HUES64 (cell line): ENCODE results near the gene SIM1.

Experiments used
- H3K27ac ChIP-seq: 2 replicates; pipeline ENCODE4 v1.7.0; 2013; ENCODE audit warnings: low read depth, low read length, inconsistent platforms
- H3K27me3 ChIP-seq: 2 replicates; pipeline ENCODE4 v1.6.1; 2013; ENCODE audit warnings: mild to moderate bottlenecking, low read length; ENCODE audit not compliant: insufficient read depth
- H3K36me3 ChIP-seq: 2 replicates; pipeline ENCODE4 v1.6.1; 2013; ENCODE audit warnings: mild to moderate bottlenecking, low read length; ENCODE audit not compliant: insufficient read depth
- H3K4me1 ChIP-seq: 2 replicates; pipeline ENCODE4 v1.6.1; 2013; ENCODE audit warnings: mild to moderate bottlenecking, low read length, moderate library complexity; ENCODE audit not compliant: insufficient read depth
- H3K4me3 ChIP-seq: 2 replicates; pipeline ENCODE4 v1.5.1; 2013; ENCODE audit warnings: mild to moderate bottlenecking, low read length, moderate library complexity
- H3K9ac ChIP-seq: 2 replicates; pipeline ENCODE4 v1.6.1; 2013; ENCODE audit warnings: mild to moderate bottlenecking, low read depth, low read length
- H3K9me3 ChIP-seq: 2 replicates; pipeline ENCODE4 v1.6.1; 2013; ENCODE audit warnings: low read depth, low read length; ENCODE audit not compliant: insufficient read depth
- WGBS: fragments of 150-250, 120-280 bp; methylation state at CpG from one replicate; pipeline ENCODE4 v1.1.7; 2013; ENCODE audit warnings: missing lambda C conversion rate; 5-methylcytosine and 5-hydroxymethylcytosine counted together

Gene SIM1

DNA sequence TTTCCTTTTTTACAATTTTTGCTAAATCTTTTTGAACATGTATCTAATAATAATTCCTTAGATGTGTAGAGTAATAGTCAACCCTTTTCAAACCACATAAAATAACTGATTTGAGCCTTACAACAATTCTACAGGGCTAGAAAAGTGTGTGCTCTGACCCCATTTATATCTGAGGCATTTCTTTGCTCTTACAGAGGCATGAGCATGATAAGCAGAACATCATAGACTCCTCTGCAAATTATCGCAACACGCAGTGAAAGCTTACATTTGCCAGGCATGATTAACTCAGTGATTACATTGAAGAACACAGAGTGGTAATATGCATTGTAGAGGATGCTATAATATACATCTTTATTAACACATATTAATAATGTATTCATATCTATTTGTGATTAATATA, 120.4 kb downstream of the SIM1 start:
- 96% methylated on average over 2 of the region's 2 CpGs for whole genome bisulfite sequencing
- Histone ChIP-seq H3K27ac (no peak overlapping the region), H3K9ac (no peak overlapping the region), H3K4me1 (peaks cover 6% of the 10 kb centered on the region), H3K9me3 (no peaks in the 10 kb centered on the region), H3K27me3 (no peaks in the 10 kb centered on the region), H3K4me3 (no peak overlapping the region), H3K36me3 (no peaks in the 10 kb centered on the region)

DNA sequence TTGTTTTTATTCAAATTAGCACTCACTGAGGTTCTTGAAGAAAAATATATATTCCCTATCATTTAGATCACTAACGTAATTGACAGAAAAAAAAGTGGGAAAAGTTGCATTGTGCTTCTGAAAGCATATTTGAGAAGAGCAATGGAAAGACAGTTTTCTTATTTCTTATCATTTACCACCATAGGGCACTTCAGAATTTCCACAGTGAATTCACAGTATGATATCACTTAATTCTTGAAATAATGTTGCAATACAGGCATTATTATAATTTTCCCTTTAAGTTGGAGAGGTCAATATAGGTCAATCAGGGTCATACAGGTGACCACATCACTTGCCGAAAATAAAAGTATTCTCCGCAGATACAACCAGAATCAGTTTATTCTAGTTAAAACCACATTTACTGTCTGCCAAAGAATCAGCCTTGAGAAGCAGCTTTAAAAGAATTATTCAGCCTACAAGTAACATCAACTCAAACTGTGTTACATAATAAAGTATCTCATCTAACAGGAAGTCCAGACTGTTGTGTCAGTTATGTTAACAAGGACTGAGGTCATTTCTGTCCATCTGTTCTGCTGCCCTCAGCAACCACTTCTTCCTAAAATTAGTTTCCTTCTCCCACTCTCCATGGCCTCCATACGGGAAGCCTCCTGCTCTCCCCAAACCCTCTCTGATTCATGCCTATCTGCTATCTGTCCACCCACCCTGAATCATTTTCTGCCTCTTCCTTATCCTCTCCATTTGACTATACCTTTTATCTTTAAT, 121.2 kb downstream of the SIM1 start:
- H3K4me1 ChIP-seq: peaks cover 6% of the 10 kb centered on the region
- 87% methylated on average over 3 of the region's 4 CpGs for WGBS

DNA sequence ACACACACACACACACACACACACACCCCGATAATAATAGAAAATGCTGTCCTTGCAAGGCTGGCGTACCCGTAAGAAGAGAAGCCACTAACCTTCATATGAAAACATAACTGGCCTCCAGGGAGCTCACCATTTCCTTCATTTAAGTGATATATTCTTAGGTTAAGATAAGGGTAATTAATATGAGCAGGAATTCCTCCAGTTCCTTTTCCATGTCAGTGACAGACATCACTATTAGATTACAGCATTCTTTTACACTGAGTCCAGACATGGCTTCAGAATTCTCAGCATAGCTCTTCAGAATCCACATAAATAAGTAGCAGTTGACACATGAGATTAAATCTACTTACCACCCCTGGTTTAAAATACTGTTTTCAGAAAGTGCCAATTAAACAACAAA, 121.9 kb downstream of the SIM1 start:
- H3K27ac ChIP-seq: no peak overlapping the region
- WGBS: 92% methylated on average over 3 of the region's 3 CpGs

More for the DNA sequence above, 121.2 kb downstream of the SIM1 start:
- H3K9me3 ChIP-seq: no peaks in the 10 kb centered on the region
- H3K36me3 ChIP-seq: no peaks in the 10 kb centered on the region
- no peaks in the 10 kb centered on the region for H3K27me3 ChIP-seq
- H3K4me3 ChIP-seq: no peak overlapping the region
- no peak overlapping the region for H3K27ac ChIP-seq
- H3K9ac ChIP-seq: no peak overlapping the region

DNA sequence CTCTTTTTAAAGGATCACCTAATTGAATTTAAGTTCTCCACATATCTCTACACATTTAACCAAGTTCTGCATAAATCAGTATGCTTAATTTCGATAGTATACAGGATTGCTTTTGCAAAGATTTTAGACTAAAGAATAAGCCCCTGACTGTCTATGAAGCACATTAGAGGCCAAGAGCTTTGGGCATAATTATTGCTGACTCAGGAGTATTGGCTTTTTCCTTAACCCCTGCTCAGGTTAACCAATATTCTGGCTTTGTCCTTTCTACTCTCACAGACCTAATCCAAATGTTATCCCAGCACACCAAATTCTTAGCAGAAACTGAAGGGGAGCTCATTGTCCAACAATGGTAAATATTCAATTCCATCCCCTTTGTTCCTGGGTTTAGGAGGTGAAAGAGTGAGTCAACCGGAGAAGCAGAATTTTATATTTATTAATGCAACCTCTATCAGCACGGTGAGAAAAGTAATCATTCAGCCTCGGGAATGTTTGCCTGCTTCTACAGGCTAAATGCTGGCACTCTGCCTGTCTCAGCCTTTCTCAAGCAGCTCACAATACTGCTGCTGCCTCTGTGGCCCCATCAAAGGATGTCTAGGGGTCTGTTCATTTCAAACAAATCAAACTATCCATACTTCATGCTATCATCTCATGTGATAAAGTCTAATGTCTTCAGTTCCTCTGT, 125.0 kb downstream of the SIM1 start:
- Histone ChIP-seq H3K27me3 (no peaks in the 10 kb centered on the region), H3K36me3 (no peaks in the 10 kb centered on the region), H3K4me1 (no peaks in the 10 kb centered on the region), H3K9me3 (no peaks in the 10 kb centered on the region), H3K27ac (no peak overlapping the region), H3K4me3 (no peak overlapping the region), H3K9ac (no peak overlapping the region)
- WGBS: 92% methylated on average over 4 of the region's 4 CpGs

More for the DNA sequence above, 121.9 kb downstream of the SIM1 start:
- Histone ChIP-seq H3K27me3 (no peaks in the 10 kb centered on the region), H3K36me3 (no peaks in the 10 kb centered on the region), H3K9me3 (no peaks in the 10 kb centered on the region), H3K9ac (no peak overlapping the region), H3K4me1 (0 out of 2 replicates have a peak, but pooled peaks cover under 1% of the 10 kb centered on the region), H3K4me3 (no peak overlapping the region)

DNA sequence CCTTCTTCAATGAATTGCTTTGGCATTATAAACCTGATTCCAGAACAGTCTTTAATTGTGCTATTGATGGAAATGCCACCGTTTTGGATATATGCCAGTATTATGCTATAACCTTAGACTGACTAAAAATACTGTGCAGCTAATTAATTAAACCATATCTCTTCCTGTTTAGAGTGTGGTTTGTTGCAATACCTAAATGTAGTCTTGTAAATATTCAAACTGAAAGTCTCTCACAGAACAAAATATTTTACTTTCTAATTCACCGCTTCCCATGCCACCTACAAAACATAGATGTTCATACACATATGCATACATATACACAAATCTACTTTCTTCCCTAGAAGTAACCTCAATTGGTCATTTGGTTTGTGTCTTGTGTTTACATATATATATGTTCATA, 126.6 kb downstream of the SIM1 start:
- H3K4me1 ChIP-seq: no peaks in the 10 kb centered on the region
- H3K4me3 ChIP-seq: no peak overlapping the region
- H3K27me3 ChIP-seq: no peaks in the 10 kb centered on the region
- H3K9me3 ChIP-seq: no peaks in the 10 kb centered on the region
- no peak overlapping the region for H3K9ac ChIP-seq
- no peak overlapping the region for H3K27ac ChIP-seq
- WGBS: 100% methylated on average over 1 of the region's 2 CpGs
- no peaks in the 10 kb centered on the region for H3K36me3 ChIP-seq

DNA sequence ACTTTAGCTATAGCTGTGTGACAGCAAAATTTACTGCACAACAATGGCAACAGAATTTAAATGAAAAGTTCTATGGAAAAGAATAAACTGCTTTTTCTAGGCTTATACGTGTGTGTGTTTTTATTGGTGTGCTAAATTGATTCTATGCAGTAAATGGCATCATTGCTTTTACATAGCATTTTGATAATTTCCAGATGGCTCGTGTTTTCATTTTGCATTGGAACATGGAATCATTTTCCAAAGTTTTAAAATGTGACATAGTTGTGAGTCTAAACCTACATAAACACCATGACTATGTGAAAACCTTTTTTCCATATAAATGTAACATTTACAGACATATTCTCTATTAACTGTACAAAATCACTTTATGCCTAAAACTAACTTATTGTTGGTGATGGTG, 127.8 kb downstream of the SIM1 start:
- Histone ChIP-seq H3K9ac (no peak overlapping the region), H3K9me3 (no peaks in the 10 kb centered on the region), H3K27ac (no peak overlapping the region), H3K4me3 (no peak overlapping the region), H3K27me3 (no peaks in the 10 kb centered on the region), H3K4me1 (no peaks in the 10 kb centered on the region), H3K36me3 (no peaks in the 10 kb centered on the region)
- WGBS: 89% methylated on average over 2 of the region's 2 CpGs

DNA sequence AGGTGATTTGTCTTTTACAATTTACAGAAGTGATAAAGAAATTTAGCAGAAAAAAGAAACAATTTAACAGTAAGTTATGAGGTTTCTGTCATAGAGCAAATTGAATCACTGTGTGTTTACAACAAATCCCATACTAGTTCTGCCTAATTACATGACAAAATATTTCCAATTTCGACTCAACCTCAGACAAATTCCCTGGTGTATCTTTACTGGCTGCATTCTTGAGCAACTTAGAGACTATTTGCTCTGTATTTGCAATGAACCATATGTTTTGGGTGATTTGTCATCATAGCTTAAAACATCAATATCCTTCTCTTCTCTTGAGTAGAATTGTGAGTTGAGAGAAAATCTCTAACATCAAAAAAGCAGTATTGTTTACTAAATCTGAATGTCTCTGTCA, 128.7 kb downstream of the SIM1 start:
- Histone ChIP-seq H3K9ac (no peak overlapping the region), H3K4me1 (no peaks in the 10 kb centered on the region), H3K27ac (no peak overlapping the region), H3K27me3 (no peaks in the 10 kb centered on the region), H3K36me3 (no peaks in the 10 kb centered on the region), H3K9me3 (no peaks in the 10 kb centered on the region), H3K4me3 (no peak overlapping the region)
- 92% methylated on average over 1 of the region's 1 CpG for WGBS
